Body of pancreas (tissue), 4 donors: Measurements from ENCODE around the gene TRPM5.

ENCODE experiments used
- CTCF ChIP-seq, 7 experiments: fragments of 450-650 bp in 4 of 7; fragments of 200-600 bp in 3 of 7; sonication (generic) in 3 of 7; IDR thresholded peaks; one replicate each; pipeline ENCODE4 v1.5.1; 2016 to 2019; ENCODE audit warnings: antibody characterized with exemption in 7 of 7
- POLR2A ChIP-seq, 3 donors: fragments of 450-650 bp; IDR thresholded peaks; one replicate each; pipeline ENCODE4 v1.6.1; 2016; ENCODE audit warnings: antibody characterized with exemption in 3 of 3, mild to moderate bottlenecking in 2 of 3

- no peak for TF ChIP-seq CTCF (IDR thresholded peaks at IDR 0.05)
- no peak for TF ChIP-seq POLR2A (IDR thresholded peaks at IDR 0.05)
Measured at GRCh38 chr11:2427721-2428321, 16.5 kb downstream of the TRPM5 start.
